GM21786 (cell line): ENCODE results near the gene TPP1.

ENCODE experiments used
- ATAC-seq: cut with Tn5 transposase; IDR thresholded peaks from one replicate; pipeline ENCODE4 v1.9.1; 2021; ENCODE audit not compliant: unreplicated experiment

Gene TPP1

GRCh38 chr11:6596239-6596877 lies 22.9 kb downstream of the TPP1 start:
- ATAC-seq, result no peak

DNA sequence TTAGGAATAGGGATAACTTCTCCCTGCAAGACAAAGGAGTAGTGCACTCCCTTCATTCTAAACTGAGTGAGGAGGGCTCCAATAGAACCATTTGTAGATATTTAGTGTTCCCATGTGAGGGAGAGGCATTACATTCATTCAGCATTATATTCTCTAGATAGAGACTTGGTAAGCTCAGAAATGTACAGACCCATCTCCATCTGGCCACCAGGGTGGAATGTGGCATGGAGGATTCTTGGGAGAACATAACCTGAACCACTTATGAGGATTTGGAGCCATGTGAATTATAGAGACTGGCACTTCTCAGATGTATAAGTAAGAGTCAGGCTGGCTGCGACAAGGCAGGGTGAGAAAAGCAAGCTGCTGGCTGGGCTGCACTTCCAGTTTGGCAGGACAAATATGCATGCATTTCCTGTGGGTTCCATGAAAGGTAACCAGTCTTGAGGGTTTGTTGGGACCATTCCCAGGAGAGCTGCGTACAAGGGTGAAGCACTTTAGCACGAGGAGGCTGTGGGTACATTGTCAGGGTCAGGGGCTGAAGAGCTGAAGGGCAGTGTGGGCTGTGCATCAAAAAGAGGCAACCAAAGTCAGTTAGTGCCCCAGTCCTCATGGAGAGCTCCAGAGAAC lies 25.0 kb downstream of the TPP1 start:
- ATAC-seq, result no peak

- no peak for ATAC-seq
Observed at GRCh38 chr11:6588018-6588417, 31.2 kb downstream of the TPP1 start.

DNA sequence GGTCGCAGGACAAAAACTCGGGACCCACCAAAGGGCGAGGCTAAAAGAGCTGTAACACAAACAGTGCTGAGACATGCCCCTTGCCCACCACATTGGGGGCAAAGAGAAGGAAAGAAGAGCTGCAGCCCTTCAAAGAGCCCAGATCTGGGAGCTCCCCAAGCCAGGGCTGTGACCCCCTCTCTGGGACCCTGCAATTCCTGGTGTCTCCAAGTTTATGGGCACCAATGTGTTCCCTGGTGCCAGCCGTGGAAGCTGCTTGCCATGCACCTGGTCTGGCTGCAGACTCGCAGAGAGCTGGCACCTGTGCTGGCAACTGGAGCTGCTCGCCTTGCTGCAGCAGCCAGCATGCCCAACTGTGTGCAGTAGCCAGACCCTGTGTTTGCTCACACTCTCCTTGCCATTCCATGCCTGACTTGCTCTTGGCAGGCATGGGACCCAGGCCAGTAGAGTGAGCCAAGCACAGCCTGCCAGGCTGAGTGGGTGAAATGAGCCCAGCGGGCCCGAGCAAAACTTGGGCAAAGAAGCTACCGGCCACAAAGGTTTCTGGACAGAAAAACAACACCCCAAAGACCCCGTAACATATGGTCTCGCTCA lies 31.8 kb downstream of the TPP1 start:
- ATAC-seq, result no peak

- no peak for ATAC-seq
Observed at GRCh38 chr11:6586434-6587359, 32.5 kb downstream of the TPP1 start.

DNA sequence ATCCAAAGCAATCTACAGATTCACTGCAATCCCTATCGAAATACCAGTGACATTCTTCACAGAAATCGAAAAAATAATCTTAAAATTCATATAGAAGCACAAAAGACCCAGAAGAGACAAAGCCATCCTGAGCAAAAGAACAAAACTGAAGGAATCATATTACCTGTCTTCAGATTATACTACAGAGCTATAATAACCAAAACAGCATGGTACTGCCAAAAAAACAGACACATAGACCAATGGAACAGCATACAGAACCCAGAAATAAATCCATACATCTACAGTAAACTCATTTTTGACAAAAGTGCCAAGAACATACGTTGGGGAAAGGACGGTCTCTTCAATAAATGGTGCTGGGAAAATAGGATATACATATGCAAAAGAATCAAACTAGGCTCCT lies 34.7 kb downstream of the TPP1 start:
- ATAC-seq, result no peak

DNA sequence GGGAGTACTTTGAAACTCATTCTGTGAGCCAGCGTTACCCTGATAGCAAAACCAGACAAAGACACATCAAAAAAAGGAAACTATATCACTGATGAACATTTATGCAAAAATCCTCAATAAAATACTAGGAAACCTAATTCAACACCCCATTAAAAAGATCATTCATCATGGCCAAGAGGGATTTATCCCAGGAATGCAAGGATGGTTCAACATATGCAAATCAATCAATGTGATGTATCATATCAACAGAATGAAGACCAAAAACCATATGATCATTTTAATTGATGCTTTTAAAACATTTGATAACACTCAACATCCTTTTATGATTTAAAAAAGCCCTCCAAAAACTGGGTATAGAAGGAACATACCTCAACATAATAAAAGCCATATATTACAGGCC lies 35.6 kb downstream of the TPP1 start:
- no peak for ATAC-seq

- ATAC-seq, result no peak
Observed at GRCh38 chr11:6579681-6580080, 39.5 kb downstream of the TPP1 start.

DNA sequence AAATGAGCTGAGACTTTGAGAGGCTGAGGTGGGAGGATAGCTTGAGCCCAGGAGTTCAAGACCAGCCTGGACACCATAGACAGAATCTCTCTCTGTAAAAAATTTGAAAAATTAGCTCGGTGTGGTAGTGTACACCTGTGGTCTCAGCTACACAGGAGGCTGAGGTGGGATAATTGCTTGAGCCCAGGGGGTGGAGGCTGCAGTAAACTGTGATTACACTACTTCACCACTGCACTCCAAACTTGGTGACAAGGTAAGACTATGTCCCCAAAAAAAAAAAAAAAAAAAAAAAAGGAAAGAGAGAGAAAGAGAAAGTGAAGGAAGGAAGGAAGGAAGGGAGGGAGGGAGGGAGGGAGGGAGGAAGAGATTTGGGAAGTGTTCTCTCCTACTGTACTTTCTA lies 41.1 kb downstream of the TPP1 start:
- no peak for ATAC-seq

- ATAC-seq, result no peak
Observed at GRCh38 chr11:6576471-6577373, 42.5 kb downstream of the TPP1 start.

DNA sequence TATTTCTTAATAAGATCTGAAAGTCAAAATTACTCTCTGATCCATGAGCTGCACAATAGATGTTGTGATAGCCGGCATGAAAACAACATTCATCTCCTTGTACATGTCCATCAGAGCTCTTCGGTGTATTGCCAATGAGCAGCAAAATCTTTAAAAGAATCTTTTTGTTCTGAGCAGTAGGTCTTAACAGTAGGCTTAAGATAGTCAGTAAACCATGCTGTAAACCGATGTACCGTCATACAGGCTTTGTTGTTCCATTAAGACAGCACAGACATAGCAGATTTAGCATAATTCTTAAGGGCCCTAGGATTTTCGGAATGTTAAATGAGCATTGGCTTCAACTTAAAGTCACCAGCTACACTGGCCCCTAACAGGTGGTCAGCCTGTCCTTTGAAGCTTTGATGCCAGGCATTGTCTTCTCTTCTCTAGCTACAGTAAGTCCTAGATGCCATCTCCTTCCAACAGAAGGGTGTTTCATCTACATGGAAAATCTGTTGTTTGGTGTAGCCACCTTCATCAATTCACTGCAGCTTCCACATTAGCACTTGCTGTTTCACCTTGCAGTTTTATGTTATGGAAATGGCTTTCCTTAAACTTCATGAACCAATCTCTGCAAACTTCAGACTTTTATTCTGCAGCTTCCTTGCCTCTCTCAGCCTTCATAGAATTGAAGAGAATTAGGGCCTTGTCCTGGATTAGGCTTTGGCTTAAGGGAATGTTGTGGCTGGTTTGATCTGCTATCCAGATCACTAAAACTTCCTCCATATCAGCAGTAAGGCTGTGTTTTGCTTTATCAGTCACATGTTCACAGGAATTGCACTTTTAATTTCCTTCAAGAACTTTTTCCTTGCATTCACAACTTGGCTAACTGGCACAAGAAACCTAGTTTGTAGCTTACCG lies 44.2 kb downstream of the TPP1 start:
- no peak for ATAC-seq

- ATAC-seq, result no peak
Observed at GRCh38 chr11:6572215-6572614, 47.0 kb downstream of the TPP1 start.

DNA sequence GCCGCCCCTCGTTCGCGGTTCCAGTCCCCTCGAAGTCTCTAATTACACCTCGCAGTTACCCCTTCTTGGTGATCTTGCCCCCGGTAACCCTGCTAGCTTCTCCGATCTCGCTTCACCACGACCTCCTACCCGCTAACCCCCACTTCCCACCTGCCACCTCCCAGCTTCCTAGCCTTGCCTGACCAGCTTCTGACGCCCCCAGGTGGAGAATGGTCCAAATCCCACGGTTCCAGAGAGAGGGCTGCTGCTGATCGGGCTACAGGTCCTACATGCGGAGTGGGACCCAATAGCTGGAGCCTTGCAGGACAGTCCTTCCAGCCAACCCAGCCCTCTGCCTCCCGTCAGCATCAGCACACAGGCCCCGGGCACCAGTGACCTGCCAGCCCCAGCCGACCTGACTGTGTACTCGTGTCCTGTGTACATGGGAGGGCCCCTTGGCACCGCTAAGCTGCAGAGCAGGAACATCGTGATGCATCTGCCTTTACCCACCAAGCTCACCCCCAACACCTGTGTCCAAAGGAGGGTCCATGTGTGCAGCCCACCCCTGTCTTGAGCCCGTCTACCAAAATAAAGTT lies 47.7 kb downstream of the TPP1 start:
- ATAC-seq, result no peak

- no peak for ATAC-seq
Observed at GRCh38 chr11:6570691-6571427, 48.4 kb downstream of the TPP1 start.

- ATAC-seq, result no peak
Observed at GRCh38 chr11:6569706-6570105, 49.5 kb downstream of the TPP1 start.

- no peak for ATAC-seq
Observed at GRCh38 chr11:6568191-6568918, 50.9 kb downstream of the TPP1 start.

DNA sequence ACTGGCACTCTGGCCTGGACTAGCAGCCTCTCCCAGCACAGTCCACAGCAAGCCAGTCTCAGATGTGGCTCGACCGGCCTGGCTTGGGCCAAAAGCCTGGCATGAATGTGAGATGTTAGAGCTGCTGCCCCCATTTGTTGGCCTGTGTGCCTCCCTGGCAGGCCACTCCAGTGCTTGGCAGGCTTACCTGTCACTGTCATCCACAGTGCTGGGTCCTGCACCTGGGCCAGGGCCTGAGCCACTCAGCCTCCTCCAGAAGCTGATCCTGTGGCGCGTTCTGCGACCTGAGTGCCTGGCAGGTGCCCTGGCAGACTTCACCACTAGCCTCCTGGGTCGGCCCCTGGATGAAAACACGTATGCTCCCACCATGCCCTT lies 51.9 kb downstream of the TPP1 start:
- ATAC-seq, result no peak
